Neural progenitor cell (in vitro differentiated cells): Measurements from ENCODE around the gene CAPN10. TPM values are rescaled to one million over a fixed set of nuclear protein-coding genes. Genes with fewer than 3 reads are reported as not detected.

Experiments
- DNase-seq: peaks from one replicate; pipeline ENCODE4 v3.0.0-alpha.2; 2016; ENCODE audit warnings: low spot score
- H2AFZ ChIP-seq: fragments of 200-600 bp; sonication (generic); replicated peaks from 2 replicates; pipeline ENCODE4 v1.6.1; 2016; ENCODE audit warnings: antibody characterized with exemption
- H3F3A ChIP-seq: fragments of 200-600 bp; sonication (generic); 2 replicates; pipeline ENCODE4 v1.6.1; 2016; ENCODE audit warnings: antibody characterized with exemption, low read depth
- H3K27ac ChIP-seq: fragments of 200-600 bp; sonication (generic); 2 replicates; pipeline ENCODE4 v1.5.1; 2016; ENCODE audit warnings: mild to moderate bottlenecking
- H3K27me3 ChIP-seq: fragments of 200-600 bp; sonication (generic); 2 replicates; pipeline ENCODE4 v1.6.1; 2016; ENCODE audit warnings: mild to moderate bottlenecking, moderate library complexity
- H3K36me3 ChIP-seq: fragments of 200-600 bp; sonication (generic); 2 replicates; pipeline ENCODE4 v1.5.1; 2016
- H3K4me1 ChIP-seq: fragments of 200-600 bp; sonication (generic); 2 replicates; pipeline ENCODE4 v1.6.1; 2016; ENCODE audit warnings: mixed run types
- H3K4me2 ChIP-seq: fragments of 200-600 bp; sonication (generic); 2 replicates; pipeline ENCODE4 v1.6.1; 2016
- H3K4me3 ChIP-seq: fragments of 200-600 bp; sonication (generic); 2 replicates; pipeline ENCODE4 v1.5.1; 2016
- H3K79me2 ChIP-seq: fragments of 200-600 bp; sonication (generic); 2 replicates; pipeline ENCODE4 v1.6.1; 2016; ENCODE audit warnings: low read depth
- H3K9ac ChIP-seq: fragments of 200-600 bp; sonication (generic); 2 replicates; pipeline ENCODE4 v1.6.1; 2016
- H3K9me3 ChIP-seq: fragments of 200-600 bp; sonication (generic); 2 replicates; pipeline ENCODE4 v1.5.1; 2016; ENCODE audit warnings: low read depth
- H4K20me1 ChIP-seq: fragments of 200-600 bp; sonication (generic); 2 replicates; pipeline ENCODE4 v1.6.1; 2016; ENCODE audit warnings: low read depth
- H3K27ac Mint-ChIP-seq: 3 replicates; pipeline ENCODE4 v1.8.0; 2021; ENCODE audit warnings: mixed read lengths
- H3K27me3 Mint-ChIP-seq: 2 replicates; pipeline ENCODE4 v1.8.0; 2022; ENCODE audit warnings: low read depth, mild to moderate bottlenecking, inconsistent platforms, moderate library complexity, mixed read lengths; ENCODE audit not compliant: insufficient read depth
- H3K36me3 Mint-ChIP-seq: 3 replicates; pipeline ENCODE4 v1.8.0; 2021; ENCODE audit warnings: mixed read lengths
- H3K4me1 Mint-ChIP-seq: 3 replicates; pipeline ENCODE4 v1.8.0; 2021; ENCODE audit warnings: mixed read lengths
- H3K4me3 Mint-ChIP-seq: 3 replicates; pipeline ENCODE4 v1.8.0; 2021; ENCODE audit warnings: mild to moderate bottlenecking, moderate library complexity, mixed read lengths
- H3K9me3 Mint-ChIP-seq: 3 replicates; pipeline ENCODE4 v1.8.0; 2020; ENCODE audit warnings: mixed read lengths
- EZH2 ChIP-seq: fragments of 200-600 bp; sonication (generic); IDR thresholded peaks from 2 replicates; pipeline ENCODE4 v1.6.1; 2017; ENCODE audit warnings: antibody characterized with exemption, mild to moderate bottlenecking, moderate library complexity
- EZH2phosphoT487 ChIP-seq: fragments of 200-600 bp; sonication (generic); IDR thresholded peaks from 2 replicates; pipeline ENCODE4 v1.6.1; 2017; ENCODE audit warnings: antibody characterized with exemption
- total RNA-seq: library from RNA; depleted of rRNA; stranded (reverse); fragments of >200 nt; gene quantifications from 2 replicates; pipeline ENCODE4 v1.2.3, GENCODE V29; 2015; ENCODE audit warnings: low replicate concordance
- TF ChIP-seq, protein P1 (sequence below): fragments of 200-600 bp; sonication (generic); IDR thresholded peaks from 2 replicates; pipeline ENCODE4 v1.5.1; 2017; ENCODE audit warnings: antibody characterized with exemption, mild to moderate bottlenecking

CAPN10 gene
- total RNA-seq, 1 donor from 2014 or later, result 16.1 TPM

DNA sequence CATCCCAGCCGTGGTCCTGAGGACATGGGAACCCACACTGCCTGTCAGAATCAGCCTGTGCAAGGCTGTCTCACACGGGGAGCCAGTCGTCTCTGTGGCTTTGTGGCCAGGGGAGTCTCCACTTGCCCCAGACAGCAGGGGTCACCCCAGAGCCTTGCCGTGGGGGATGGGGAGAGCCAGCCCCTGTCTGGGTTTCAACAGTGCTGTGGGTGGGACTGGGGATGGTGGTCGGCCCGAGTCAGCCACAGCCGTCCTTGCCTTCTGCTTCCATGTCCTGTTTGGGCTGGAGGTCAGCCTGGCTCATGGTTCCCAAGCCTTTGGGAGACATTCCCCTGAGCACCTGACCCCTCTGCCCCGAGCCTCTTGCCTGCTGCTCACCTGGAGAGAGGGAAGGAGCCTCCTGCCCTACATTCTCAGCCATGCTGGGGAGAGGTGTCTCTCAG is 58.3 kb downstream of the CAPN10 start:
- Histone ChIP-seq H3K79me2 (no peaks in the 10 kb centered on the region), H4K20me1 (no peaks in the 10 kb centered on the region), H3K27ac (no peak overlapping the region), H3K4me1 (peaks cover 21% of the 10 kb centered on the region), H2AFZ (no peak overlapping the region), H3K9ac (no peak overlapping the region), H3F3A (no peaks in the 10 kb centered on the region), H3K9me3 (no peaks in the 10 kb centered on the region), H3K4me2 (no peak overlapping the region), H3K36me3 (no peaks in the 10 kb centered on the region), H3K27me3 (peaks cover 17% of the 10 kb centered on the region), H3K4me3 (no peak overlapping the region)
- TF ChIP-seq, protein P1, sequence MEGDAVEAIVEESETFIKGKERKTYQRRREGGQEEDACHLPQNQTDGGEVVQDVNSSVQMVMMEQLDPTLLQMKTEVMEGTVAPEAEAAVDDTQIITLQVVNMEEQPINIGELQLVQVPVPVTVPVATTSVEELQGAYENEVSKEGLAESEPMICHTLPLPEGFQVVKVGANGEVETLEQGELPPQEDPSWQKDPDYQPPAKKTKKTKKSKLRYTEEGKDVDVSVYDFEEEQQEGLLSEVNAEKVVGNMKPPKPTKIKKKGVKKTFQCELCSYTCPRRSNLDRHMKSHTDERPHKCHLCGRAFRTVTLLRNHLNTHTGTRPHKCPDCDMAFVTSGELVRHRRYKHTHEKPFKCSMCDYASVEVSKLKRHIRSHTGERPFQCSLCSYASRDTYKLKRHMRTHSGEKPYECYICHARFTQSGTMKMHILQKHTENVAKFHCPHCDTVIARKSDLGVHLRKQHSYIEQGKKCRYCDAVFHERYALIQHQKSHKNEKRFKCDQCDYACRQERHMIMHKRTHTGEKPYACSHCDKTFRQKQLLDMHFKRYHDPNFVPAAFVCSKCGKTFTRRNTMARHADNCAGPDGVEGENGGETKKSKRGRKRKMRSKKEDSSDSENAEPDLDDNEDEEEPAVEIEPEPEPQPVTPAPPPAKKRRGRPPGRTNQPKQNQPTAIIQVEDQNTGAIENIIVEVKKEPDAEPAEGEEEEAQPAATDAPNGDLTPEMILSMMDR, result no peak
- TF ChIP-seq EZH2phosphoT487 (no peak), EZH2 (no peak)
- Mint-ChIP-seq H3K36me3 (no peaks in the 10 kb centered on the region), H3K4me1 (peaks cover 29% of the 10 kb centered on the region), H3K27ac (no peak overlapping the region), H3K27me3 (peaks cover 8% of the 10 kb centered on the region), H3K9me3 (peaks cover 6% of the 10 kb centered on the region), H3K4me3 (no peak overlapping the region)
- no peak for DNase-seq

DNA sequence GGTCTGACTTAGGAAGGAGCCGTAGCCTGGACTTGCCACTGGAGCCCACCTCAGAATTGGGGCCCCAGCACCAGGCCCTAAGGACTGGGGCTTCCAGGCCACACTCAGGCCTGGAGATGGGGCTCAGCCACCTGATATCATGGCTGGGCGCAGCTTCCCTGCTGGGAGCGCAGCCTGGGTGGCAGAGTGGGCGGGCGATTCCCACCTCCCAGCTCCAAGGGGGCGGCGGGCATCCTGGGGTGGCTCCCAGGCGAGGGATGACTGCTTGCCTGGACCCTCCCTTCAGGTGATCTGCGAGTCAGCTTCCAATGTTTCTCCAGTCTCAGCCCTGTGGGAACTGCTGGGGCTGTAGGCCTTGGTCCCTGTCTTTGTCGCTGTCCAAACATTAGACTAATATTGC is 58.8 kb downstream of the CAPN10 start:
- Histone ChIP-seq H3K9ac (no peak overlapping the region), H2AFZ (no peak overlapping the region), H4K20me1 (no peaks in the 10 kb centered on the region), H3K4me3 (no peak overlapping the region), H3K9me3 (no peaks in the 10 kb centered on the region), H3K36me3 (no peaks in the 10 kb centered on the region), H3K27ac (no peak overlapping the region), H3F3A (no peaks in the 10 kb centered on the region), H3K4me1 (peaks cover 21% of the 10 kb centered on the region), H3K79me2 (no peaks in the 10 kb centered on the region), H3K4me2 (no peak overlapping the region), H3K27me3 (peaks cover 15% of the 10 kb centered on the region)
- Mint-ChIP-seq H3K27ac (no peak overlapping the region), H3K27me3 (peaks cover 7% of the 10 kb centered on the region), H3K36me3 (no peaks in the 10 kb centered on the region), H3K4me1 (peaks cover 29% of the 10 kb centered on the region), H3K9me3 (peaks cover 6% of the 10 kb centered on the region), H3K4me3 (peak overlapping the region; percentile 38)
- TF ChIP-seq, protein P1, result no peak
- TF ChIP-seq EZH2phosphoT487, result no peak
- TF ChIP-seq EZH2, result no peak
- no peak for DNase-seq

DNA sequence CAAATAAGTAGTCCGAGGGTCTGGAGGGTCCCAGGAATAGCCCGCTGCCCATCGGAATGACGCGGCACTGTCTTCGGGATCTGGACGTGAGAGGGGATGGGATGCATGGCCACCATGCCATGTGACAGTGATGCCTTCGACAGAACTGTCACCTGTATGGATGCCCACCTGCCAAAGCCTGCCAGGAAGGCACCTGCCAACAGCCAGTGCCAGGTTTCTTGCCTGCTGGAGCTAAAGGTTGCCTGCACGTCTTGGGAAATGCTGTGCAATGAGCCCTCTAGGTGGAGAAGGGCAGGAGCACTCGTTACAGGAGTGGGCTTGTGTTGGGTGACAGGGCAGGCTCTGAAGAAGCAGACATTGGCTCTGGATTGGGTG is 59.3 kb downstream of the CAPN10 start:
- DNase-seq, result no peak
- Histone ChIP-seq H3K9ac (no peak overlapping the region), H3K27ac (no peak overlapping the region), H4K20me1 (no peaks in the 10 kb centered on the region), H3K36me3 (no peaks in the 10 kb centered on the region), H3K4me3 (no peak overlapping the region), H3K27me3 (peaks cover 10% of the 10 kb centered on the region), H2AFZ (no peak overlapping the region), H3K4me1 (peaks cover 21% of the 10 kb centered on the region), H3K79me2 (no peaks in the 10 kb centered on the region), H3K9me3 (no peaks in the 10 kb centered on the region), H3K4me2 (no peak overlapping the region), H3F3A (no peaks in the 10 kb centered on the region)
- H3K9me3 Mint-ChIP-seq, result peaks cover 6% of the 10 kb centered on the region
- H3K4me3 Mint-ChIP-seq, result peak overlapping the region; percentile 38
- H3K4me1 Mint-ChIP-seq, result peaks cover 29% of the 10 kb centered on the region
- peaks cover 8% of the 10 kb centered on the region for H3K27me3 Mint-ChIP-seq
- TF ChIP-seq EZH2 (no peak), EZH2phosphoT487 (no peak)
- TF ChIP-seq, protein P1, result no peak
- no peak overlapping the region for H3K27ac Mint-ChIP-seq
- no peaks in the 10 kb centered on the region for H3K36me3 Mint-ChIP-seq
